Osteoblast (primary cell): Measurements from ENCODE around the gene CKAP5. TPM values are rescaled to one million over a fixed set of nuclear protein-coding genes. Genes with fewer than 3 reads are reported as not detected.

Experiments used
- DNase-seq: peaks from one replicate; pipeline ENCODE4 v3.0.0; 2011; ENCODE audit warnings: low spot score, mixed read lengths; ENCODE audit not compliant: insufficient read length; ENCODE audit errors: missing footprints
- H2AFZ ChIP-seq: 2 replicates; pipeline ENCODE4 v1.6.0; 2011; ENCODE audit warnings: mild to moderate bottlenecking, low read length
- H3K27ac ChIP-seq: 2 replicates; pipeline ENCODE4 v1.5.1; 2011; ENCODE audit warnings: mild to moderate bottlenecking, low read depth, low read length, moderate library complexity
- H3K27me3 ChIP-seq: 2 replicates; pipeline ENCODE4 v1.6.0; 2012; ENCODE audit warnings: mild to moderate bottlenecking, control low read depth, inconsistent platforms, low read length, moderate library complexity; ENCODE audit not compliant: insufficient read depth
- H3K36me3 ChIP-seq: 2 replicates; pipeline ENCODE4 v1.5.1; 2011; ENCODE audit warnings: mild to moderate bottlenecking, low read length, control low read depth, moderate library complexity; ENCODE audit not compliant: insufficient read depth
- H3K4me1 ChIP-seq: 2 replicates; pipeline ENCODE4 v1.5.1; 2011; ENCODE audit warnings: mild to moderate bottlenecking, low read length, control low read depth, moderate library complexity; ENCODE audit not compliant: insufficient read depth
- H3K4me2 ChIP-seq: 2 replicates; pipeline ENCODE4 v1.6.0; 2011; ENCODE audit warnings: mild to moderate bottlenecking, low read length; ENCODE audit not compliant: insufficient read depth
- H3K4me3 ChIP-seq: fragments of 200-600 bp; sonication (generic); 3 replicates; pipeline ENCODE4 v1.5.1; 2012; ENCODE audit warnings: mild to moderate bottlenecking, low read length, inconsistent platforms; ENCODE audit not compliant: insufficient read depth
- H3K79me2 ChIP-seq: 2 replicates; pipeline ENCODE4 v1.6.0; 2012; ENCODE audit warnings: mild to moderate bottlenecking, low read length, control low read depth, inconsistent platforms; ENCODE audit not compliant: insufficient read depth
- H3K9me3 ChIP-seq: 2 replicates; pipeline ENCODE4 v1.5.1; 2011; ENCODE audit warnings: low read depth, low read length, control low read depth
- H4K20me1 ChIP-seq: 2 replicates; pipeline ENCODE4 v1.6.0; 2012; ENCODE audit warnings: mild to moderate bottlenecking, low read length, control low read depth; ENCODE audit not compliant: insufficient read depth
- total RNA-seq: library from RNA; depleted of rRNA; stranded (reverse); fragments of >200 nt; gene quantifications from 2 replicates; pipeline ENCODE4 v1.2.3, GENCODE V29; 2012
- TF ChIP-seq, protein P1 (sequence below): IDR thresholded peaks from 2 replicates; pipeline ENCODE4 v1.5.1; 2011; ENCODE audit warnings: mild to moderate bottlenecking, low read depth, low read length, moderate library complexity; ENCODE audit errors: extremely low read depth

Gene CKAP5
- total RNA-seq, 1 donor = 56.5 TPM

DNA sequence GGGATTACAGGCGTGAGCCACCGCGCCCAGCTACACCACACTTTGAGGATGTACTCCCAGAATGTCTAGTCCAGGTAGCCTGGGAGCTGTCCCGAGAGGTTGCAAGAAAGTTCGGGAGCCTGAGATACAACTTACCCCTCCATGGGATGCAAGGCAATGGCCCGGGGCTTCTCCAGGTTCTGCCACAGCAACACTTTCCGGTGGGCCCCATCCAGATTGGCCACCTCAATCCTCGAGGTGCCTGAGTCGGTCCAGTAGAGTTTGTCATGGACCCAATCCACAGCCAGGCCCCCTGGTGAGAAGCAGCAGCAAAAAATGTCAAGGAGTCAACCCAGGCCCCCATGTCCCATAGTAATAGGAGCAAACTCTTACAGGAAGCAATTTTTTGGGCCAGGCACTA lies 46.8 kb upstream of the CKAP5 start:
- Histone ChIP-seq H3K4me1 (peaks cover 9% of the 10 kb centered on the region), H3K4me2 (no peak overlapping the region), H2AFZ (no peak overlapping the region), H3K36me3 (no peaks in the 10 kb centered on the region), H3K27me3 (no peaks in the 10 kb centered on the region), H3K4me3 (no peak overlapping the region), H3K9me3 (no peaks in the 10 kb centered on the region), H4K20me1 (no peaks in the 10 kb centered on the region), H3K27ac (no peak overlapping the region), H3K79me2 (no peaks in the 10 kb centered on the region)
- TF ChIP-seq, protein P1, sequence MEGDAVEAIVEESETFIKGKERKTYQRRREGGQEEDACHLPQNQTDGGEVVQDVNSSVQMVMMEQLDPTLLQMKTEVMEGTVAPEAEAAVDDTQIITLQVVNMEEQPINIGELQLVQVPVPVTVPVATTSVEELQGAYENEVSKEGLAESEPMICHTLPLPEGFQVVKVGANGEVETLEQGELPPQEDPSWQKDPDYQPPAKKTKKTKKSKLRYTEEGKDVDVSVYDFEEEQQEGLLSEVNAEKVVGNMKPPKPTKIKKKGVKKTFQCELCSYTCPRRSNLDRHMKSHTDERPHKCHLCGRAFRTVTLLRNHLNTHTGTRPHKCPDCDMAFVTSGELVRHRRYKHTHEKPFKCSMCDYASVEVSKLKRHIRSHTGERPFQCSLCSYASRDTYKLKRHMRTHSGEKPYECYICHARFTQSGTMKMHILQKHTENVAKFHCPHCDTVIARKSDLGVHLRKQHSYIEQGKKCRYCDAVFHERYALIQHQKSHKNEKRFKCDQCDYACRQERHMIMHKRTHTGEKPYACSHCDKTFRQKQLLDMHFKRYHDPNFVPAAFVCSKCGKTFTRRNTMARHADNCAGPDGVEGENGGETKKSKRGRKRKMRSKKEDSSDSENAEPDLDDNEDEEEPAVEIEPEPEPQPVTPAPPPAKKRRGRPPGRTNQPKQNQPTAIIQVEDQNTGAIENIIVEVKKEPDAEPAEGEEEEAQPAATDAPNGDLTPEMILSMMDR = no peak
- no peak for DNase-seq

DNA sequence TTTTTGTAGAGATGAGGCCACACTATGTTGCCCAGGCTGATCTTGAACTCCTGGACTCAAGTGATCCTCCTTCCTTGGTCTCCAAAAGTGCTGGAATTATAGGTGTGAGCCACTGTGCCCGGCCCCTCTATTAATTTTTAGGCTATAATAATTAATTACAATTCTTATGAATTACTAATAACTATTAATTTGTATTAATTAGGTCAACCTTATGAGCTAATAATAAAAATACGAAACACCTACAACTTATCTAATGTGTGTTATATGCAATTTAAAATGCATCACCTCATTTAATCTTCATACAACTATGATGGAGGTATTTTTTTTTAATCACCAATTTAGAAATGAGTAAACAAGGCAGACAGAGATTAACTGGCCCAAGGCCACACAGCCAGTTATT lies 46.0 kb upstream of the CKAP5 start:
- H4K20me1 ChIP-seq = no peaks in the 10 kb centered on the region
- no peak overlapping the region for H3K27ac ChIP-seq
- H3K79me2 ChIP-seq = no peaks in the 10 kb centered on the region
- TF ChIP-seq, protein P1 = no peak
- no peaks in the 10 kb centered on the region for H3K27me3 ChIP-seq
- no peaks in the 10 kb centered on the region for H3K9me3 ChIP-seq
- H3K4me2 ChIP-seq = no peak overlapping the region
- H3K4me3 ChIP-seq = no peak overlapping the region
- no peak overlapping the region for H2AFZ ChIP-seq
- H3K4me1 ChIP-seq = peaks cover 9% of the 10 kb centered on the region
- no peaks in the 10 kb centered on the region for H3K36me3 ChIP-seq
- no peak for DNase-seq

DNA sequence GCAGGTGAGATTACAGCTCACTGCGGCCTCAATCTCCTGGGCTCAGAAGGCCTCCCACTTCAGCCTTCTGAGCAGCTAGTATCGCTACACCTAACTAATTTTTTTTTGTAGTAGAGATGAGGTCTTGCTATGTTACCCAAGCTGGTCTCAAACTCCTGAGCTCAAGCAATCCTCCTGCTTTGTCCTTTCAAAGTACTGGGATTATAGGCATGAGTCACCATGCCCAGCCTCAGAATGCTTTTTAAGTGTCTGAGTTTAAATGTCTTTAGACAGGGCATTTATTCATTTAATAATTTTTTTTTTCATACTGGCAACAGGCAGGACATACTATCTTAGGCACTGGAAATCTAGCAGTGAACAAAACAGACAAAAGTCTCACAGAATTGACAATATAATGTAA lies 44.6 kb upstream of the CKAP5 start:
- TF ChIP-seq, protein P1 = no peak
- Histone ChIP-seq H3K4me2 (no peak overlapping the region), H3K36me3 (no peaks in the 10 kb centered on the region), H3K4me1 (peaks cover 2% of the 10 kb centered on the region), H2AFZ (no peak overlapping the region), H4K20me1 (no peaks in the 10 kb centered on the region), H3K27ac (no peak overlapping the region), H3K4me3 (no peak overlapping the region), H3K27me3 (no peaks in the 10 kb centered on the region), H3K79me2 (no peaks in the 10 kb centered on the region), H3K9me3 (no peaks in the 10 kb centered on the region)
- no peak for DNase-seq

DNA sequence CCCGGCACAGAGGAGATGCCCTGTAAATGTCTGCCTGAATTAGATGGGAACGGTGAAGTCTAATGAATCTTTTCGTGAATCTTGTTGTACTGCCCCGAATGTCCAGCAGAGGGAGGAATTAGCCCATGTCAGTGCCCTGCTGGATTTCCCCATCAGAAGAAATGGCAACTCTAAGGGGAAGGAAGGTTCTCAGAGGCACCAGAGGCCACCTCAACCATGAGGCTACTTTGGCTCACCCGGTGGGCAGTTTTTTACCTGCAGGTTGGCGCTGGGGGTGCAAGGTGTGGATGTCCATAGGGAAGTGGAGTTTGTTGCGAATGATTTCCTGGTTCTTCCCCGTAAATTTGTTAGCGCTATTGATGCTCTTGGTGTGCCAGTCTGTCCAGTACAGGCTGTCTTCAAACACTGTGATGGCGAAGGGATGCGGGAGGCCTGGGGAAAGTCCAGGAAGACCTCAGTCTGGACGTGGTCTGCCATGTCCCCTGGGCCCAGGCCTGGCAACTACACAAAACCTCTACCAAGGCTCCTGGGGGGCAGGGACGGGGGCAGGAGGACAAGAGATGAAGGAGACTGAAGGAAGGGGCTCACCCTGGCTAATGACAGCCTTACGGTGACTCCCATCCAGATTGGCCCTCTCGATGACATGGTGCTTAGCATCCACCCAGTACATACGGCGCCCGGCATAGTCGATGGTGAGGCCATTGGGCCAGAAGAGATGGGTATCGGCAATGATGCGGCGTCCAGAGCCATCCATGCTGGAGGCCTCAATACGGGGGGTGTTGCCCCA lies 43.8 kb upstream of the CKAP5 start:
- DNase-seq = peak; percentile 96
- no peak overlapping the region for H3K27ac ChIP-seq
- no peaks in the 10 kb centered on the region for H4K20me1 ChIP-seq
- TF ChIP-seq, protein P1 = peak; percentile 94
- no peaks in the 10 kb centered on the region for H3K4me1 ChIP-seq
- no peak overlapping the region for H3K4me2 ChIP-seq
- H3K79me2 ChIP-seq = no peaks in the 10 kb centered on the region
- no peak overlapping the region for H2AFZ ChIP-seq
- no peak overlapping the region for H3K4me3 ChIP-seq
- no peaks in the 10 kb centered on the region for H3K27me3 ChIP-seq
- H3K9me3 ChIP-seq = no peaks in the 10 kb centered on the region
- no peaks in the 10 kb centered on the region for H3K36me3 ChIP-seq
